Activated T-cell treated with anti-CD3 and anti-CD28 coated beads, Interleukin-2, amount 50 U/mL, for 4 hours (primary cell): Measurements from ENCODE around the gene VAV2. TPM values are rescaled to one million over a fixed set of nuclear protein-coding genes. Genes with fewer than 3 reads are reported as not detected.

ENCODE experiments used
- ATAC-seq, 2 donors: fragments of 200-7000 bp; cut with Tn5 transposase; one replicate each; pipeline ENCODE4 v1.10.0; 2021
- DNase-seq: peaks from one replicate; pipeline ENCODE4 v3.0.0-alpha.2; 2020
- H3K27me3 Mint-ChIP-seq: one replicate; pipeline ENCODE4 v1.8.0; 2021; ENCODE audit warnings: low read depth, mixed read lengths
- H3K36me3 Mint-ChIP-seq: one replicate; pipeline ENCODE4 v1.8.0; 2022; ENCODE audit warnings: mixed read lengths; ENCODE audit not compliant: insufficient read depth
- H3K4me1 Mint-ChIP-seq: one replicate; pipeline ENCODE4 v1.8.0; 2021; ENCODE audit warnings: low read depth, mixed read lengths
- H3K4me3 Mint-ChIP-seq: one replicate; pipeline ENCODE4 v1.8.0; 2021; ENCODE audit warnings: mild to moderate bottlenecking, moderate library complexity, mixed read lengths
- H3K9me3 Mint-ChIP-seq: one replicate; pipeline ENCODE4 v1.8.0; 2021; ENCODE audit warnings: mixed read lengths
- total RNA-seq, 3 donors: library from RNA; stranded (reverse); gene quantifications; one replicate each; pipeline ENCODE4 v1.2.1, GENCODE V29; 2021

VAV2 gene
- total RNA-seq, 3 donors from 2014 or later: 2.7 to 3.7 (median 3.2) TPM

DNA sequence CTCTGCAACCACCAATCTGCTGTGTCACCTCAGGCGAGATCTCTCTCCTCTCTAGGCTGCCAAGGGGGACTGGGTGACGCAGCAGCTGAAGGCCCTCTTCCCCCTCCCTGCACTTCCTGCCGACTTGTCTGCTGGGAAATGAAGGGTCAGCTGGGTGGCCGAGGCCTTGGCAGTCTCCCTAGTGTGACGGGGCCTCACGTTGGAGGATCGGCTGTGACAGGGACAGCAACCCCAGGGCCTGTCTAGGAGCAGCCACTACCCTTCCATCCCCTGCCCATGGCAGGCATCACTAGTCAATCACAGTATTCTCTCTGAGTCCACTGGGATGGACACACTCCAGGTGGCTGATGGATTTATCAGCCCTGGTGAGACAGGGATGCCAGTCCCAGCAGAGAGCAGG lies 146.7 kb downstream of the VAV2 start:
- ATAC-seq (no peak), DNase-seq (no peak)
- H3K36me3 Mint-ChIP-seq: no peaks in the 10 kb centered on the region

DNA sequence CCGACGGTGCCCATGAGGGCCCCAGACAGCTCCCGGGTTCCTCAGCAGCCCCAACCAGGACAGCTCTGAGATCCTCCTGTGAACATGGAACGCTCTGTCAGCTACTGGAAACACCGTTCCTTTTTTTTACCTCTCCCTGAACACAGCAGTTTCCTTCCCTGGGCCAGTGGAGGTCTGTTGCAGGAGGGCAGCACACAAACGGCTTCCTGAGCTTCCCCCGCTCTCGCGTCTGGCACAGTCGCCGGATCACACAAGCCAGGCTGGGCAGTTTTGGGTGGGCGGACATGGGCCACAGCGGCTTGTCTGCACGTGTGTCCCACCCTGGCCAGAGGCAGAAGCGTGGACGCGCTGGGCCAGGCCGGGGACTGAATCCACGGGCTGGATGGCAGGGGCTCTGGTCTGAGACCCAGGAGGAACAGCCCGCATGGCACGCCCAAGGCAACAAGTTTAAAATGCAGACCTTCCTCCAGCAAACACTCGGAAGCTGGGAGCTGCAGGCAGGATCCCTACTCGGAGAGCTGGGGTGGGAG lies 147.2 kb downstream of the VAV2 start:
- Mint-ChIP-seq H3K9me3 (no peaks in the 10 kb centered on the region), H3K4me1 (no peaks in the 10 kb centered on the region), H3K4me3 (no peak overlapping the region), H3K27me3 (no peaks in the 10 kb centered on the region), H3K36me3 (no peaks in the 10 kb centered on the region)
- ATAC-seq (no peak), DNase-seq (no peak)

More for the DNA sequence above, 146.7 kb downstream of the VAV2 start:
- H3K4me3 Mint-ChIP-seq: no peak overlapping the region
- H3K4me1 Mint-ChIP-seq: no peaks in the 10 kb centered on the region
- H3K9me3 Mint-ChIP-seq: no peaks in the 10 kb centered on the region
- no peaks in the 10 kb centered on the region for H3K27me3 Mint-ChIP-seq

DNA sequence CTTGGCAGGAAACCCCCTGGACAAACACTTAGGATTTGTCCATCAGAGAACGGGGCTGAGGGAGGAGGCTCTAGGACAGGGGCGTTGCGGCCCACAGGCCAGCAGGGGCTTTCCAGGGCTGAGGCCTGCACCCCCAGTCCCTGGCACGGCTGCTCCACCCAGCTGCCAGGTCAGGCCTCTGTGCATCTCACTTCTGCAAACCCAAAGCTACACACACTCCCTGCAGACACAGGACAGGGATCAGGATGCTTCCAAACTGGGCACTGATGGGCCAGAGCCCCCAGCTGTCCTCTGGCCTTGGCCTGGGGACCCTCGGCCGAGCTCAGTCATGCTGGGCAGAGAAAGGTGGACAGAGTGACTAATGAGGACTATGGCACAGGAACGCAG lies 147.7 kb downstream of the VAV2 start:
- no peak for DNase-seq
- Mint-ChIP-seq H3K9me3 (no peaks in the 10 kb centered on the region), H3K4me1 (no peaks in the 10 kb centered on the region), H3K36me3 (no peaks in the 10 kb centered on the region), H3K27me3 (no peaks in the 10 kb centered on the region), H3K4me3 (no peak overlapping the region)
- ATAC-seq: no peak

- Mint-ChIP-seq H3K4me3 (no peak overlapping the region), H3K9me3 (no peaks in the 10 kb centered on the region), H3K4me1 (no peaks in the 10 kb centered on the region), H3K36me3 (no peaks in the 10 kb centered on the region), H3K27me3 (no peaks in the 10 kb centered on the region)
- ATAC-seq (no peak), DNase-seq (no peak)
These were observed 148.2 kb downstream of the VAV2 start for GRCh38 chr9:133843751-133844397.

- Mint-ChIP-seq H3K9me3 (no peaks in the 10 kb centered on the region), H3K36me3 (no peaks in the 10 kb centered on the region), H3K4me1 (no peaks in the 10 kb centered on the region), H3K27me3 (no peaks in the 10 kb centered on the region), H3K4me3 (no peak overlapping the region)
- ATAC-seq (no peak), DNase-seq (no peak)
These were observed 148.9 kb downstream of the VAV2 start for GRCh38 chr9:133843250-133843649.

- no peaks in the 10 kb centered on the region for H3K36me3 Mint-ChIP-seq
- ATAC-seq (no peak), DNase-seq (no peak)
- H3K9me3 Mint-ChIP-seq: no peaks in the 10 kb centered on the region
- no peak overlapping the region for H3K4me3 Mint-ChIP-seq
- no peaks in the 10 kb centered on the region for H3K4me1 Mint-ChIP-seq
- H3K27me3 Mint-ChIP-seq: no peaks in the 10 kb centered on the region
These were observed 149.3 kb downstream of the VAV2 start for GRCh38 chr9:133842721-133843227.

GRCh38 chr9:133842174-133842573 lies 149.9 kb downstream of the VAV2 start:
- no peaks in the 10 kb centered on the region for H3K36me3 Mint-ChIP-seq
- no peak overlapping the region for H3K4me3 Mint-ChIP-seq
- no peak for ATAC-seq
- DNase-seq: no peak
- no peaks in the 10 kb centered on the region for H3K9me3 Mint-ChIP-seq
- no peaks in the 10 kb centered on the region for H3K27me3 Mint-ChIP-seq
- no peaks in the 10 kb centered on the region for H3K4me1 Mint-ChIP-seq

GRCh38 chr9:133841167-133841812 lies 150.8 kb downstream of the VAV2 start:
- DNase-seq: no peak
- H3K9me3 Mint-ChIP-seq: no peaks in the 10 kb centered on the region
- ATAC-seq: no peak
- no peak overlapping the region for H3K4me3 Mint-ChIP-seq
- no peaks in the 10 kb centered on the region for H3K4me1 Mint-ChIP-seq
- no peaks in the 10 kb centered on the region for H3K36me3 Mint-ChIP-seq
- no peaks in the 10 kb centered on the region for H3K27me3 Mint-ChIP-seq

DNA sequence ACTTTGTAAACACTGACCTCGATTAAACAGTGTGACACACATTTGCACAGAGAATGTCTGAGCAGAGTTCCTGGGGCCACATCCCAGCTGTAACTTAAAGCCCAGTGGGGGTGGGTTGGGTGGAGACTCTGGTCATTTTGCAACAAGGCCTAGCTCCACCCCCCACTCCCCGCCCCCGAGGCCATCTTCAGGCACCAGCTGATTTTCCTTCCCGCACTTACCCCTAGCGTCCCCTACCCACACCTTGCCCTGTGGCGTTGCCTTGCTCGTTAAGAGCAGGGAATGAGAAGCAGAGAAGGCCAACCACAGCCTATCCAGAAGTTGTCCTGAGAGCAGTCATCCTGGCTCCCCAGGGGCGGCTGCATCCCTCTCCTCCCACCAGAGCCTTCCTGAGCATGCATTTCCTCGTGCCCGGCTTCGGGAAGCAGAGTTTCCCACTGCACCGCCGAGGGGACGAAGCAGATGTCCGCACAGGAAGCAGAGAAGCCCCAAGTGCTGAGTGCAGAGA lies 152.2 kb downstream of the VAV2 start:
- no peak for ATAC-seq
- Mint-ChIP-seq H3K27me3 (no peaks in the 10 kb centered on the region), H3K9me3 (no peaks in the 10 kb centered on the region), H3K36me3 (no peaks in the 10 kb centered on the region), H3K4me1 (no peaks in the 10 kb centered on the region), H3K4me3 (no peak overlapping the region)
- DNase-seq: no peak

DNA sequence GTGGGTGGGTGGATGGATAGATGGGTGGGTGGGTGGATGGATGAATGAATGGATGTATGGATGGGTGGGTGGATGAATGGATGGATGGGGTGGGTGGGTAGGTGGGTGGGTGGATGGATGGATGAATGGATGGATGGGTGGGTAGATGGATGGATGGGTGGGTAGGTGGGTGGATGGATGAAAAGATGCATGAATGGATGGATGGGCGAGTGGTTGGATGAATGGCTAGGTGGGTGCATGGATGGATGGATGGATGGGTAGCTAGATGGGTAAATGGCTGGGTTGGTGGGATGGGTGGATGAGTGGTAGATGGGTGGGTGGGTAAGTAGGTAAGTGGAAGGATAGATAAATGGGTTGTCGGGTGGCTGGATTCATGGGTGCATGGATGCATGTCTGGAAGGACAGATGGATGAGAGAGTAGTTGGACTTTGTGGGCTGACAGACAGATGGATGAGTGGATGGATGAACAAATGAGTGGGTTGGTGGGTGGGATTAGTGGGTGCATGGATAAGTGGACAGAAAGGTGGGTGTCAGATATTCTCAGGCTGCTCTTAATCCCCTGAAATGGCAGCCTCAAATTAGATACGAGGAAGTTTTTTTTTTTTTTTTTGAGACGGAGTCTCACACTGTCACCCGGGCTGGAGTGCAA lies 153.1 kb downstream of the VAV2 start:
- no peak for ATAC-seq
- no peak for DNase-seq
- Mint-ChIP-seq H3K4me1 (no peaks in the 10 kb centered on the region), H3K36me3 (no peaks in the 10 kb centered on the region), H3K9me3 (no peaks in the 10 kb centered on the region), H3K27me3 (no peaks in the 10 kb centered on the region), H3K4me3 (no peak overlapping the region)

- H3K36me3 Mint-ChIP-seq: no peaks in the 10 kb centered on the region
- no peaks in the 10 kb centered on the region for H3K9me3 Mint-ChIP-seq
- H3K4me3 Mint-ChIP-seq: no peak overlapping the region
- ATAC-seq (no peak), DNase-seq (no peak)
- H3K27me3 Mint-ChIP-seq: no peaks in the 10 kb centered on the region
- no peaks in the 10 kb centered on the region for H3K4me1 Mint-ChIP-seq
These were observed 154.2 kb downstream of the VAV2 start for GRCh38 chr9:133837627-133838597.

DNA sequence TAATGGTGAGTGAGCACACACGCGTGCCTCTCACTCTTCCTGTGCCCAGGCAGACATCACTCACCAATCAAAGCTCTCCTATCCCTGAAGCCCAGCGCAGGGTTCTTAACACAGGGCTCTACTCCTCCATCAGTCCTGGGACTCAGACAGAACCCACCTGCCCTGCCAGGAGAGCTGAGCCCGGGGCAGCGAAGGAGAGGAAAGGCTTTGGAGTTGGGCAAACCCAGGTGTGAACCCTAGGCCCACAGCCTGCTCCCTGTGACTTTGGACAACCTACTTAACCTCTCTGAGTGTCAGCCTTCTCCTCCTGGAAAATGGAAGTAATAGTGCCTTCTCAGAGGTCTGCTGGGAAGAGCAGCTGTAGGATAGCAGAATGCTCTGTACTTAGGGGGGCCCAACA lies 155.3 kb downstream of the VAV2 start:
- no peaks in the 10 kb centered on the region for H3K36me3 Mint-ChIP-seq
- no peaks in the 10 kb centered on the region for H3K27me3 Mint-ChIP-seq

DNA sequence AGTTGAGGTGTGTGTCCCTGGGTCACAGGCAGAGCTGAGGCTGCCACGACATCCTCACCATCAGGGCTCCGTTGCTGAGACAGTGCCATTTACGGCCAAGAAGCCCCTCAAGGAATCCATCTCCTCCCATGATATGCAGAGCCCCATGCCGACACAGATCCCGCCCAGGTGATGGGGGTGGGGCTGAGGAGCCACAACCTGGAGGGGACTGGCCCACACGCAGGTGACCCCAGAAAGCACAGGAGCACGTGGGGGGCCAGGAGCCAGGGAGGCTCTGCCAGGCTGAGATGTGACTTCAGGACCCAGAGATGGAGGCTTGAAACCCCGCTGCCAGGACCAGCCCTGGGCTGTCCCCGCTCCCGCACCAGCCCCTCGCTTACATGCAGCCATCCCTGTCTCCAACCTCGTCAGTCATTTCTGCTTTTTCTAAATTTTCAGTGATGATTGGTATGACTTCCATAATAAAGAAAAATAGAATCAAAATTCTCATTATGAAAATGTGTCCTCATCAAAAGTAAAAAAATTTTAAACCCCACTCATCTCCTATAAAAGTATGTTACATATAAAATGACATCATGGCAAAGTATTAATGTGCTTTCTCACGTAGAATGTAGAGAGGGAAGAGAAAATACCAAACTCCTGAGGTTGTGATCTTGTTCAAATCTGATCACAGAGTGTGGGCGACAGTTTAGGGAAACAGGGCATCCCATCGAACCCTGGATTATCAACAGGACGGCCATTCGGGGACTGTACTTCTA lies 155.9 kb downstream of the VAV2 start:
- Mint-ChIP-seq H3K4me1 (no peaks in the 10 kb centered on the region), H3K36me3 (no peaks in the 10 kb centered on the region), H3K27me3 (no peaks in the 10 kb centered on the region), H3K4me3 (no peak overlapping the region), H3K9me3 (no peaks in the 10 kb centered on the region)
- DNase-seq: no peak
- no peak for ATAC-seq

More for the DNA sequence above, 155.3 kb downstream of the VAV2 start:
- DNase-seq (no peak), ATAC-seq (no peak)
- no peak overlapping the region for H3K4me3 Mint-ChIP-seq
- H3K4me1 Mint-ChIP-seq: no peaks in the 10 kb centered on the region
- H3K9me3 Mint-ChIP-seq: no peaks in the 10 kb centered on the region
